Limb (tissue), 2 donors: ENCODE results near the gene XKR7.
A peak's percentile ranks its signal among the peaks of the same experiment; 100 is the strongest.

Experiments
- DNase-seq, 2 donors: peaks; one replicate each; pipeline ENCODE4 v3.0.0-alpha.2; 2016; ENCODE audit errors: extremely low spot score in 2 of 2

The XKR7 gene

GRCh38 chr20:31977080-31977479, 9.1 kb downstream of the XKR7 start:
- no peak for DNase-seq

- peak in 1 of 2 donors; percentile 16 for DNase-seq
Observed at GRCh38 chr20:31979713-31980426, 11.9 kb downstream of the XKR7 start.

- no peak for DNase-seq
Observed at GRCh38 chr20:31981784-31982183, 13.8 kb downstream of the XKR7 start.

GRCh38 chr20:31984981-31985471, 17.1 kb downstream of the XKR7 start:
- DNase-seq, result no peak

- DNase-seq, result no peak
Observed at GRCh38 chr20:31987744-31988143, 19.8 kb downstream of the XKR7 start.

GRCh38 chr20:31988430-31989015, 20.6 kb downstream of the XKR7 start:
- no peak for DNase-seq

- DNase-seq, result no peak
Observed at GRCh38 chr20:31989030-31989645, 21.2 kb downstream of the XKR7 start.

- DNase-seq, result no peak
Observed at GRCh38 chr20:31990641-31991338, 22.8 kb downstream of the XKR7 start.

- no peak for DNase-seq
Observed at GRCh38 chr20:31991339-31991705, 23.4 kb downstream of the XKR7 start.

GRCh38 chr20:31992086-31992485, 24.1 kb downstream of the XKR7 start:
- no peak for DNase-seq

- no peak for DNase-seq
Observed at GRCh38 chr20:31996996-31997395, 29.0 kb downstream of the XKR7 start.

GRCh38 chr20:31998246-31998645, 30.3 kb downstream of the XKR7 start:
- DNase-seq, result no peak

- DNase-seq, result no peak
Observed at GRCh38 chr20:32003325-32003724, 35.4 kb downstream of the XKR7 start.

GRCh38 chr20:32004963-32005362, 37.0 kb downstream of the XKR7 start:
- no peak for DNase-seq

- no peak for DNase-seq
Observed at GRCh38 chr20:32006053-32006452, 38.1 kb downstream of the XKR7 start.

- no peak for DNase-seq
Observed at GRCh38 chr20:32006841-32007786, 39.2 kb downstream of the XKR7 start.

GRCh38 chr20:32007787-32008616, 40.1 kb downstream of the XKR7 start:
- DNase-seq, result no peak

GRCh38 chr20:32009564-32009963, 41.6 kb downstream of the XKR7 start:
- DNase-seq, result no peak

- DNase-seq, result no peak
Observed at GRCh38 chr20:32010101-32010500, 42.1 kb downstream of the XKR7 start, which contains the start of gene CCM2L. TSS of gene CCM2L (plus strand) at chr20:32010438. CDS start at chr20:32010455, 17 bp downstream.

- no peak for DNase-seq
Observed at GRCh38 chr20:32010666-32011065, 42.7 kb downstream of the XKR7 start.
